H9 (cell line): ENCODE measurements around the gene NACAD. TPM values are rescaled to one million over a fixed set of nuclear protein-coding genes. Genes with fewer than 3 reads are reported as not detected.

ENCODE experiments used
- DNase-seq: peaks from one replicate; pipeline ENCODE4 v3.0.0-alpha.2; 2017
- H2AFZ ChIP-seq: one replicate; pipeline ENCODE4 v1.6.1; 2013; ENCODE audit warnings: mild to moderate bottlenecking, low read length, control low read depth, moderate library complexity
- H2AK5ac ChIP-seq: 2 replicates; pipeline ENCODE4 v1.6.1; 2013; ENCODE audit warnings: low read length, control low read depth, mixed read lengths; ENCODE audit not compliant: insufficient read length
- H2BK120ac ChIP-seq: one replicate; pipeline ENCODE4 v1.6.1; 2013; ENCODE audit warnings: low read depth, mild to moderate bottlenecking, low read length, control low read depth, inconsistent platforms; ENCODE audit not compliant: poor library complexity, severe bottlenecking
- H2BK12ac ChIP-seq: 2 replicates; pipeline ENCODE4 v1.6.1; 2013; ENCODE audit warnings: low read length, control low read depth, mixed read lengths, low read depth; ENCODE audit not compliant: insufficient read length
- H2BK15ac ChIP-seq: 2 replicates; pipeline ENCODE4 v1.6.1; 2013; ENCODE audit warnings: low read depth, low read length, control low read depth
- H2BK20ac ChIP-seq: one replicate; pipeline ENCODE4 v1.6.1; 2013; ENCODE audit warnings: low read depth, mild to moderate bottlenecking, low read length, control low read depth, inconsistent platforms; ENCODE audit not compliant: poor library complexity, severe bottlenecking
- H2BK5ac ChIP-seq: 2 replicates; pipeline ENCODE4 v1.6.1; 2013; ENCODE audit warnings: low read length, control low read depth, mixed read lengths; ENCODE audit not compliant: insufficient read length
- H3K14ac ChIP-seq: 2 replicates; pipeline ENCODE4 v1.6.1; 2013; ENCODE audit warnings: low read length, control low read depth; ENCODE audit not compliant: insufficient read depth
- H3K18ac ChIP-seq: 2 replicates; pipeline ENCODE4 v1.6.1; 2013; ENCODE audit warnings: low read depth, mild to moderate bottlenecking, mixed read lengths, low read length, control low read depth; ENCODE audit not compliant: insufficient read length
- H3K23ac ChIP-seq: 2 replicates; pipeline ENCODE4 v1.6.1; 2013; ENCODE audit warnings: low read length, control low read depth, mixed read lengths, low read depth; ENCODE audit not compliant: insufficient read length
- H3K23me2 ChIP-seq: 2 replicates; pipeline ENCODE4 v1.6.1; 2013; ENCODE audit warnings: low read depth, mild to moderate bottlenecking, mixed read lengths, low read length, control low read depth; ENCODE audit not compliant: insufficient read length, poor library complexity, severe bottlenecking
- H3K27ac ChIP-seq: 2 replicates; pipeline ENCODE4 v1.5.1; 2013; ENCODE audit warnings: low read length, control low read depth, mixed read lengths, low read depth; ENCODE audit not compliant: insufficient read length
- H3K27me3 ChIP-seq: 2 replicates; pipeline ENCODE4 v1.6.1; 2013; ENCODE audit warnings: low read length, control low read depth, inconsistent platforms; ENCODE audit not compliant: insufficient read depth
- H3K4ac ChIP-seq: 2 replicates; pipeline ENCODE4 v1.6.1; 2013; ENCODE audit warnings: low read depth, mild to moderate bottlenecking, control low read depth, inconsistent platforms, low read length, moderate library complexity
- H3K4me1 ChIP-seq: 2 replicates; pipeline ENCODE4 v1.6.1; 2013; ENCODE audit warnings: low read length, control low read depth, inconsistent platforms; ENCODE audit not compliant: insufficient read depth
- H3K4me2 ChIP-seq: 2 replicates; pipeline ENCODE4 v1.6.1; 2013; ENCODE audit warnings: low read length, control low read depth, mixed read lengths; ENCODE audit not compliant: insufficient read length, insufficient read depth
- H3K56ac ChIP-seq: 2 replicates; pipeline ENCODE4 v1.6.1; 2013; ENCODE audit warnings: low read depth, mild to moderate bottlenecking, mixed read lengths, low read length, control low read depth; ENCODE audit not compliant: insufficient read length
- H3K79me1 ChIP-seq: 2 replicates; pipeline ENCODE4 v1.6.1; 2013; ENCODE audit warnings: low read depth, mild to moderate bottlenecking, moderate library complexity, low read length, control low read depth, inconsistent platforms; ENCODE audit not compliant: insufficient read depth, poor library complexity, severe bottlenecking
- H3K79me2 ChIP-seq: 2 replicates; pipeline ENCODE4 v1.6.1; 2013; ENCODE audit warnings: low read length, control low read depth, inconsistent platforms; ENCODE audit not compliant: insufficient read depth
- H3K9ac ChIP-seq: 2 replicates; pipeline ENCODE4 v1.6.1; 2013; ENCODE audit warnings: low read length, control low read depth, mixed read lengths; ENCODE audit not compliant: insufficient read length; ENCODE audit errors: extremely low read depth
- H3K9me3 ChIP-seq: one replicate; pipeline ENCODE4 v1.6.1; 2013; ENCODE audit warnings: low read depth, low read length, inconsistent platforms; ENCODE audit not compliant: control insufficient read depth
- H3T11ph ChIP-seq: one replicate; pipeline ENCODE4 v1.6.1; 2013; ENCODE audit warnings: mild to moderate bottlenecking, low read length, control low read depth, inconsistent platforms
- H4K20me1 ChIP-seq: one replicate; pipeline ENCODE4 v1.6.1; 2013; ENCODE audit not compliant: control insufficient read depth, insufficient read length, insufficient read depth
- H4K5ac ChIP-seq: 2 replicates; pipeline ENCODE4 v1.6.1; 2013; ENCODE audit warnings: low read depth, mild to moderate bottlenecking, mixed read lengths, low read length, control low read depth; ENCODE audit not compliant: insufficient read length
- H4K8ac ChIP-seq: replicated peaks from 2 replicates; pipeline ENCODE4 v1.6.1; 2013; ENCODE audit warnings: low read length, control low read depth, mixed read lengths, low read depth; ENCODE audit not compliant: insufficient read length
- H4K91ac ChIP-seq: 2 replicates; pipeline ENCODE4 v1.6.1; 2013; ENCODE audit warnings: low read depth, mild to moderate bottlenecking, moderate library complexity, mixed read lengths, low read length, control low read depth; ENCODE audit not compliant: insufficient read length
- H3K27ac Mint-ChIP-seq, 3 experiments: 2 replicates in 2 of 3; 3 replicates in 1 of 3; pipeline ENCODE4 v1.8.0; 2020 to 2021; ENCODE audit warnings: mixed read lengths in 3 of 3, mild to moderate bottlenecking in 1 of 3, moderate library complexity in 1 of 3
- H3K27me3 Mint-ChIP-seq: 2 replicates; pipeline ENCODE4 v1.8.0; 2021; ENCODE audit warnings: low read depth, mild to moderate bottlenecking, moderate library complexity, mixed read lengths
- H3K36me3 Mint-ChIP-seq, 3 experiments: 2 replicates in 2 of 3; 3 replicates in 1 of 3; pipeline ENCODE4 v1.8.0; 2020 to 2021; ENCODE audit warnings: low read depth in 3 of 3, mixed read lengths in 3 of 3; ENCODE audit not compliant: insufficient read depth in 1 of 3
- H3K4me1 Mint-ChIP-seq, 2 experiments: 2 replicates each; pipeline ENCODE4 v1.8.0; 2020; ENCODE audit warnings: mixed read lengths in 2 of 2
- H3K4me3 Mint-ChIP-seq, 2 experiments: 2 replicates in 1 of 2; 3 replicates in 1 of 2; pipeline ENCODE4 v1.8.0; 2020 to 2021; ENCODE audit warnings: mild to moderate bottlenecking in 2 of 2, mixed read lengths in 2 of 2, moderate library complexity in 1 of 2
- H3K9me3 Mint-ChIP-seq, 2 experiments: 2 replicates in 1 of 2; 3 replicates in 1 of 2; pipeline ENCODE4 v1.8.0; 2020; ENCODE audit warnings: mild to moderate bottlenecking in 2 of 2, mixed read lengths in 2 of 2, moderate library complexity in 1 of 2
- CTCF ChIP-seq: fragments of 200-600 bp; sonication (generic); conservative IDR thresholded peaks from 3 replicates; pipeline ENCODE4 v1.8.0; 2021; ENCODE audit warnings: antibody characterized with exemption, mild to moderate bottlenecking
- WGBS: extraction: QIAGEN DNeasy Blood & Tissue Kit; methylation state at CpG from one replicate; pipeline ENCODE4 v1.1.7; 2013; ENCODE audit warnings: missing lambda C conversion rate, low lambda C conversion rate, mixed read lengths; ENCODE audit not compliant: insufficient read length; ENCODE audit errors: extremely low coverage; 5-methylcytosine and 5-hydroxymethylcytosine counted together
- total RNA-seq: library from RNA; stranded (reverse); gene quantifications from 2 replicates; pipeline ENCODE4 v1.2.1, GENCODE V29; 2021

NACAD gene
- total RNA-seq, 1 experiment from 2014 or later, result 8.0 TPM

GRCh38 chr7:45084336-45084735 is 4.4 kb downstream of the NACAD start:
- no peaks in the 10 kb centered on the region for H3K4me1 ChIP-seq
- H3K9me3 Mint-ChIP-seq, result peaks cover 0 to 2% of the 10 kb centered on the region in 2 experiments; a peak in 2 of 5 replicates
- no peaks in the 10 kb centered on the region for H3K23me2 ChIP-seq
- no peaks in the 10 kb centered on the region for H3K27me3 ChIP-seq
- H3K56ac ChIP-seq, result no peak overlapping the region
- TF ChIP-seq CTCF, result no peak
- no peak overlapping the region for H3K18ac ChIP-seq
- WGBS, result no CpG with 5 or more reads among the region's 5 CpGs
- H3K14ac ChIP-seq, result no peak overlapping the region
- no peak overlapping the region for H3K23ac ChIP-seq
- no peak overlapping the region for H2AK5ac ChIP-seq
- DNase-seq, result no peak
- no peaks in the 10 kb centered on the region for H3K79me1 ChIP-seq
- peaks cover 19% of the 10 kb centered on the region for H3K27me3 Mint-ChIP-seq
- H2AFZ ChIP-seq, result no peak overlapping the region
- no peak overlapping the region for H4K8ac ChIP-seq
- H3K4me3 Mint-ChIP-seq, result no peak overlapping the region
- no peak overlapping the region for H3K4ac ChIP-seq
- no peak overlapping the region for H2BK120ac ChIP-seq
- H4K20me1 ChIP-seq, result no peaks in the 10 kb centered on the region
- H3K79me2 ChIP-seq, result no peaks in the 10 kb centered on the region
- no peak overlapping the region for H4K91ac ChIP-seq
- no peaks in the 10 kb centered on the region for H3K36me3 Mint-ChIP-seq
- no peak overlapping the region for H3K9ac ChIP-seq
- H3K4me2 ChIP-seq, result no peak overlapping the region
- no peak overlapping the region for H2BK12ac ChIP-seq
- no peak overlapping the region for H2BK5ac ChIP-seq
- no peak overlapping the region for H4K5ac ChIP-seq
- H3K27ac ChIP-seq, result no peak overlapping the region
- no peak overlapping the region for H2BK15ac ChIP-seq
- H3K4me1 Mint-ChIP-seq, result no peaks in the 10 kb centered on the region
- no peak overlapping the region for H2BK20ac ChIP-seq
- H3T11ph ChIP-seq, result no peak overlapping the region
- no peak overlapping the region for H3K27ac Mint-ChIP-seq
- no peaks in the 10 kb centered on the region for H3K9me3 ChIP-seq
